Panc1 (cell line): ENCODE measurements around the gene ADPRS. TPM values are rescaled to one million over a fixed set of nuclear protein-coding genes. Genes with fewer than 3 reads are reported as not detected.

Source experiments
- ATAC-seq: fragments of 200-7000 bp; cut with Tn5 transposase; 2 replicates; pipeline ENCODE4 v1.9.1; 2020; ENCODE audit warnings: mild to moderate bottlenecking, moderate library complexity
- BruUV-seq: library from RNA; stranded (reverse); fragments of 400-500 nt; replicated peaks from 2 replicates; lab custom pipeline; 2021; lab: Mats Ljungman, UMichigan
- CTCF ChIA-PET: fragments of 300-600 bp; sonication (Branson Sonifier 250); formaldehyde crosslinking; loops from one replicate; lab custom pipeline; 2022; ENCODE audit warnings: antibody characterized with exemption; lab: Charles Lee
- POLR2A ChIA-PET: fragments of 300-600 bp; sonication (Branson Sonifier 250); formaldehyde crosslinking; loops from one replicate; lab custom pipeline; 2022; ENCODE audit warnings: antibody characterized with exemption; lab: Charles Lee
- DNase-seq: peaks from one replicate; pipeline ENCODE4 v3.0.0-alpha.2; 2010; ENCODE audit warnings: low read depth, low spot score
- H3K27ac ChIP-seq: 2 replicates; pipeline ENCODE4 v1.5.1; 2011; ENCODE audit warnings: mild to moderate bottlenecking, low read length, inconsistent platforms
- H3K27me3 ChIP-seq: fragments of 200-500 bp; sonication (Bioruptor generic); 2 replicates; pipeline ENCODE4 v1.6.0; 2014; ENCODE audit warnings: low read length, inconsistent platforms; ENCODE audit not compliant: control insufficient read depth, insufficient read depth
- H3K36me3 ChIP-seq: fragments of 200-500 bp; sonication (Bioruptor generic); 2 replicates; pipeline ENCODE4 v1.5.1; 2014; ENCODE audit warnings: inconsistent platforms, mild to moderate bottlenecking, low read length, moderate library complexity; ENCODE audit not compliant: control insufficient read depth, insufficient read depth
- H3K4me1 ChIP-seq: 2 replicates; pipeline ENCODE4 v1.5.1; 2011; ENCODE audit warnings: inconsistent platforms, mild to moderate bottlenecking, low read length, moderate library complexity; ENCODE audit not compliant: control insufficient read depth, insufficient read depth
- H3K4me3 ChIP-seq, 2 experiments: 2 replicates each; pipeline ENCODE4 v1.5.1; 2011 to 2012; ENCODE audit warnings: low read depth in 2 of 2, low read length in 2 of 2, mild to moderate bottlenecking in 2 of 2, inconsistent platforms in 1 of 2, moderate library complexity in 1 of 2
- H3K9me3 ChIP-seq: fragments of 200-500 bp; sonication (Bioruptor generic); 2 replicates; pipeline ENCODE4 v1.5.1; 2014; ENCODE audit warnings: low read depth, mild to moderate bottlenecking, inconsistent platforms, low read length, moderate library complexity; ENCODE audit not compliant: control insufficient read depth, insufficient read depth
- CTCF ChIP-seq: fragments of 450-650 bp; IDR thresholded peaks from 2 replicates; pipeline ENCODE4 v1.5.1; 2017; ENCODE audit warnings: mild to moderate bottlenecking
- POLR2AphosphoS5 ChIP-seq: IDR thresholded peaks from 2 replicates; pipeline ENCODE4 v1.6.1; 2012; ENCODE audit warnings: mild to moderate bottlenecking, low read depth, low read length, moderate library complexity
- SIN3A ChIP-seq: IDR thresholded peaks from 2 replicates; pipeline ENCODE4 v1.6.1; 2012; ENCODE audit warnings: low read depth, mild to moderate bottlenecking, low read length, moderate library complexity, borderline replicate concordance; ENCODE audit not compliant: insufficient read depth
- TCF7L2 ChIP-seq: IDR thresholded peaks from 2 replicates; pipeline ENCODE4 v1.6.1; 2011; ENCODE audit warnings: mild to moderate bottlenecking, low read depth, low read length, inconsistent platforms
- in situ Hi-C: cut with HindIII; loops from 2 replicates; pipeline ENCODE4 v1.10.0; 2016; ENCODE audit warnings: low sequenced_read_pairs, low pct_unique_long_range_greater_than_20kb
- intact Hi-C: fragments of 100-400 bp; cut with micrococcal nuclease; formaldehyde crosslinking; loops from one replicate; pipeline ENCODE4 v1.10.0; 2022; ENCODE audit not compliant: unreplicated experiment
- total RNA-seq: library from RNA; stranded (reverse); gene quantifications from one replicate; pipeline ENCODE4 v1.2.1, GENCODE V29; 2021; ENCODE audit not compliant: unreplicated experiment
- TF ChIP-seq, protein P1 (sequence below), 2 experiments: IDR thresholded peaks; 2 replicates each; pipeline ENCODE4 v1.6.1; 2011 to 2012; ENCODE audit warnings: low read depth in 2 of 2, control low read depth in 1 of 2, low read length in 1 of 2, mild to moderate bottlenecking in 1 of 2, moderate library complexity in 1 of 2; ENCODE audit not compliant: insufficient read depth in 1 of 2

ADPRS gene
- total RNA-seq, 1 experiment from 2014 or later = 32.2 TPM

DNA sequence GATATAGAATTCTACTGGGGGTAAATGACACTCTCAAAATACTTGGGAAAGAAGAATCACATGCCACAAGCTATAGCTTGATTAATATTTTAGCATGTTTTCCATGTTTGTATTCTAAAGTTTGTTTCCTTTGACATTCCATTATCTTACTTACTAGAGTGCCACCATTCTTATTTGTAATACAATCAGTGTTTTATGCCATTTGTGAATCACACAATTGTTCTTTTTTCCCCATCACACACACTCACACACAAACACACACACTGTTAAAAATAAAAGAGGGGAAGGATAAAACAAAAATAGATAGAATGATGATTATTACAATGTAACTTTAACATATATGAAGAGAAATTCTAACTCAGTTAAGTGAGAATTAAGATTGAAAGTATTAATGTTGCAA, 20.8 kb upstream of the ADPRS start:
- ATAC-seq = no peak
- intact Hi-C loops (no loop called here), in situ Hi-C loops (no loop called here)
- H3K27ac ChIP-seq = no peak overlapping the region
- no peaks in the 10 kb centered on the region for H3K9me3 ChIP-seq
- H3K4me3 ChIP-seq = no peak overlapping the region
- DNase-seq = no peak
- no peaks in the 10 kb centered on the region for H3K4me1 ChIP-seq
- TF ChIP-seq CTCF (no peak), SIN3A (no peak), POLR2AphosphoS5 (no peak), TCF7L2 (no peak)
- TF ChIP-seq, protein P1, sequence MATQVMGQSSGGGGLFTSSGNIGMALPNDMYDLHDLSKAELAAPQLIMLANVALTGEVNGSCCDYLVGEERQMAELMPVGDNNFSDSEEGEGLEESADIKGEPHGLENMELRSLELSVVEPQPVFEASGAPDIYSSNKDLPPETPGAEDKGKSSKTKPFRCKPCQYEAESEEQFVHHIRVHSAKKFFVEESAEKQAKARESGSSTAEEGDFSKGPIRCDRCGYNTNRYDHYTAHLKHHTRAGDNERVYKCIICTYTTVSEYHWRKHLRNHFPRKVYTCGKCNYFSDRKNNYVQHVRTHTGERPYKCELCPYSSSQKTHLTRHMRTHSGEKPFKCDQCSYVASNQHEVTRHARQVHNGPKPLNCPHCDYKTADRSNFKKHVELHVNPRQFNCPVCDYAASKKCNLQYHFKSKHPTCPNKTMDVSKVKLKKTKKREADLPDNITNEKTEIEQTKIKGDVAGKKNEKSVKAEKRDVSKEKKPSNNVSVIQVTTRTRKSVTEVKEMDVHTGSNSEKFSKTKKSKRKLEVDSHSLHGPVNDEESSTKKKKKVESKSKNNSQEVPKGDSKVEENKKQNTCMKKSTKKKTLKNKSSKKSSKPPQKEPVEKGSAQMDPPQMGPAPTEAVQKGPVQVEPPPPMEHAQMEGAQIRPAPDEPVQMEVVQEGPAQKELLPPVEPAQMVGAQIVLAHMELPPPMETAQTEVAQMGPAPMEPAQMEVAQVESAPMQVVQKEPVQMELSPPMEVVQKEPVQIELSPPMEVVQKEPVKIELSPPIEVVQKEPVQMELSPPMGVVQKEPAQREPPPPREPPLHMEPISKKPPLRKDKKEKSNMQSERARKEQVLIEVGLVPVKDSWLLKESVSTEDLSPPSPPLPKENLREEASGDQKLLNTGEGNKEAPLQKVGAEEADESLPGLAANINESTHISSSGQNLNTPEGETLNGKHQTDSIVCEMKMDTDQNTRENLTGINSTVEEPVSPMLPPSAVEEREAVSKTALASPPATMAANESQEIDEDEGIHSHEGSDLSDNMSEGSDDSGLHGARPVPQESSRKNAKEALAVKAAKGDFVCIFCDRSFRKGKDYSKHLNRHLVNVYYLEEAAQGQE (IDR thresholded peaks at IDR 0.05; ENCODE audit: insufficient read depth in 1 of 2, low read depth in 2 of 2, low read length in 1 of 2) = no peak
- CTCF ChIA-PET = interaction anchor here (0.5 kb wide), 1 partner anchor 65 kb away, joined by 3 read pairs; no protein-coding TSS in a partner anchor
- BruUV-seq = no TSS peak
- no peaks in the 10 kb centered on the region for H3K36me3 ChIP-seq
- POLR2A ChIA-PET = interaction anchor here (0.8 kb wide), 1 partner anchor 25 kb away, joined by 3 read pairs; no protein-coding TSS in a partner anchor
- H3K27me3 ChIP-seq = no peaks in the 10 kb centered on the region

DNA sequence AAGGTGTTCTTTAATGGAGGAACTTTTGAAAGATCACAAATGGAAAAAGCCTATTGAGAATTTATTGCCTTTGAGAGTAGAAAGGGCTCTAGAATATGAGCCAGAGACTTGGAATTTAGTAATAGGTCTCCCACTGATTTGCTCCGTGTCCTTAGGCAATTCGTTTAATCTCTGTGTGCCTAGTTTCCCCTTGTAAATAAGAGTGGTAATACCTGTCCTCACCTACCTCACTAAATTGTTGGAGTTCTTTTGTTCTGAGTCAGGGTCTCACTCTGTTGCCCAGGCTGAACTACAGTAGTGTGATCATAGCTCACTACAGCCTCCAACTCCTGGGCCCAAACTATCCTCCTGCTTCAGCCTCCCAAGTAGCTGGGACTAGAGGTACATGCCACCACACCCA, 19.8 kb upstream of the ADPRS start:
- TF ChIP-seq SIN3A (no peak), CTCF (no peak), POLR2AphosphoS5 (no peak), TCF7L2 (no peak)
- TF ChIP-seq, protein P1 (IDR thresholded peaks at IDR 0.05; ENCODE audit: insufficient read depth in 1 of 2, low read depth in 2 of 2, low read length in 1 of 2) = no peak
- ChIA-PET POLR2A (no interaction called here), CTCF (no interaction called here)
- BruUV-seq = no TSS peak
- H3K4me1 ChIP-seq = no peaks in the 10 kb centered on the region
- H3K4me3 ChIP-seq = no peak overlapping the region
- H3K27me3 ChIP-seq = no peaks in the 10 kb centered on the region
- in situ Hi-C loops = no loop called here
- DNase-seq = no peak
- H3K27ac ChIP-seq = no peak overlapping the region
- no peaks in the 10 kb centered on the region for H3K9me3 ChIP-seq
- no peaks in the 10 kb centered on the region for H3K36me3 ChIP-seq
- intact Hi-C loops = no loop called here
- ATAC-seq = no peak
